Coronary artery (tissue), 2 donors: ENCODE results near the gene GRK6.
A peak's percentile ranks its signal among the peaks of the same experiment; 100 is the strongest.

Experiments used
- DNase-seq: peaks from one replicate; pipeline ENCODE4 v3.0.0-alpha.2; 2017; ENCODE audit warnings: low spot score
- H3K27ac ChIP-seq, 2 donors: fragments of 200-600 bp; sonication (generic); one replicate each; pipeline ENCODE4 v1.5.1; 2016 to 2019
- H3K4me3 ChIP-seq: fragments of 200-600 bp; sonication (generic); 2 replicates; pipeline ENCODE4 v1.5.1; 2016; ENCODE audit warnings: mild to moderate bottlenecking, moderate library complexity
- TF ChIP-seq, protein P1 (sequence below): fragments of 200-600 bp; sonication (generic); IDR thresholded peaks from one replicate; pipeline ENCODE4 v1.5.1; 2019; ENCODE audit warnings: antibody characterized with exemption

Gene GRK6

DNA sequence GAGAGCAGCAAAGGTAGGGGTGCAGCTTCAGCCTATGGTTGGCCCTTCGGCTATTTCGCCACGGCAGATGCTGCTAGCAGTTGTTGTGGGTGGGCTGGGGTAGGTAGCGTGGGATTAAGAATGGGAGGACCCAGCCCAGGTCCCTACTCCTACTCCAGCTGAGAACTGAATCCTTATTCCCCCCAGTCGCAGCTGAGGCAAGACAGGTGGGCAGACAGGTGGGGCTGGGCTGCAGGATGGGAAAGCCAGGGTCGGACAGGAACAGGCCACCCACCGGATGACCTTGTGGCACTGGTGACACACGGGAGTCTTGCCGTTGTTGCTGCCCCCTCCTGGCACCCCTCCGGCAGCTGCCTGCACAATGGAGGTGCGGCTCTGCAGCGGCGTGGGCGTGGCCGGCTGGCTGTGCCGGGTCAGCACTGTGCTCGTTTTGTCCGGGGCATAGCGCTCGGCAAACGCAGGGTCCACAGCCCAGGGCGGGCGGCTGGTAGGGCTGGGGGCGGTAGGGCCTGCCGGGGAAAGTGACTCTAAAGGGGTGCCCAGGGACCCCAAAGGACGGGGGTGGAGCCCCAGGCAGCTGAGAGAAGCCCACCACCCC, 62.7 kb downstream of the GRK6 start:
- TF ChIP-seq, protein P1, sequence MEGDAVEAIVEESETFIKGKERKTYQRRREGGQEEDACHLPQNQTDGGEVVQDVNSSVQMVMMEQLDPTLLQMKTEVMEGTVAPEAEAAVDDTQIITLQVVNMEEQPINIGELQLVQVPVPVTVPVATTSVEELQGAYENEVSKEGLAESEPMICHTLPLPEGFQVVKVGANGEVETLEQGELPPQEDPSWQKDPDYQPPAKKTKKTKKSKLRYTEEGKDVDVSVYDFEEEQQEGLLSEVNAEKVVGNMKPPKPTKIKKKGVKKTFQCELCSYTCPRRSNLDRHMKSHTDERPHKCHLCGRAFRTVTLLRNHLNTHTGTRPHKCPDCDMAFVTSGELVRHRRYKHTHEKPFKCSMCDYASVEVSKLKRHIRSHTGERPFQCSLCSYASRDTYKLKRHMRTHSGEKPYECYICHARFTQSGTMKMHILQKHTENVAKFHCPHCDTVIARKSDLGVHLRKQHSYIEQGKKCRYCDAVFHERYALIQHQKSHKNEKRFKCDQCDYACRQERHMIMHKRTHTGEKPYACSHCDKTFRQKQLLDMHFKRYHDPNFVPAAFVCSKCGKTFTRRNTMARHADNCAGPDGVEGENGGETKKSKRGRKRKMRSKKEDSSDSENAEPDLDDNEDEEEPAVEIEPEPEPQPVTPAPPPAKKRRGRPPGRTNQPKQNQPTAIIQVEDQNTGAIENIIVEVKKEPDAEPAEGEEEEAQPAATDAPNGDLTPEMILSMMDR, result no peak
- no peak for DNase-seq
- Histone ChIP-seq H3K27ac (peak overlapping the region; percentile 5 to 100), H3K4me3 (peak overlapping the region; percentile 20)

DNA sequence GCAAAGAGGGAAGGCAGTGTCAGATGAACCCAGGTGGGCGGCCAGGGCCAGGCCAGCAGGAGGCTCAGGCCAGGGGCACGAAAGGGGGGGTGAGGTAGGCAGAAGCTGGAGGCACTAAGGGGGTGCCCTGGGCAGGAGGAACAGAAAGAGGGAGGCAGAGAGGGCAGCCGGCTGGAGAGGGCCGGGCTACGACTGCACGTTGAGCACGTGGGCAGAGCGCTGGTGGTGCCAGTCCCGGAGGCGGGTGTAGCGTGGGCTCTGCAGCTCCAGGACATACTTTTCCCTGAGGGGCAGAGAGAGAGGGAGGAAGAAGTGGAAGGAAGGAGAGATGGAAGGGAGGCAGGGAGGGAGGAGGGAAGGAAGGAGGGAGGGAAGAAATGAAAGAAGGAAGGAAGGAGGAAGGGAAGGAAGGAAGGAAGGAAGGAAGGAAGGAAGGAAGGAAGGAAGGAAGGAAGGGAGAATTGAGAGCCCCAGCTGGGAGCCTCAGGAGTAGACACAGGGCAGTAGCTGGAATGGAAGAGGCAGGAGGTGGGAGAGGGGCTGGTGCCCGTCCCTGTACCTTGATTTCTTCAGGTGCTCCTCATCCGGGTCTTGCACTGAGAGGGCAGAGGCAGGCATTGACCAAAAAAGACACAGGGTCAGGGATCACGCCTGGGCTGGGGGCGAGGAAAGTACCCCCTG, 64.0 kb downstream of the GRK6 start:
- TF ChIP-seq, protein P1, result no peak
- no peak for DNase-seq
- Histone ChIP-seq H3K27ac (peak overlapping the region; percentile 91 to 100), H3K4me3 (peak overlapping the region; percentile 98)

DNA sequence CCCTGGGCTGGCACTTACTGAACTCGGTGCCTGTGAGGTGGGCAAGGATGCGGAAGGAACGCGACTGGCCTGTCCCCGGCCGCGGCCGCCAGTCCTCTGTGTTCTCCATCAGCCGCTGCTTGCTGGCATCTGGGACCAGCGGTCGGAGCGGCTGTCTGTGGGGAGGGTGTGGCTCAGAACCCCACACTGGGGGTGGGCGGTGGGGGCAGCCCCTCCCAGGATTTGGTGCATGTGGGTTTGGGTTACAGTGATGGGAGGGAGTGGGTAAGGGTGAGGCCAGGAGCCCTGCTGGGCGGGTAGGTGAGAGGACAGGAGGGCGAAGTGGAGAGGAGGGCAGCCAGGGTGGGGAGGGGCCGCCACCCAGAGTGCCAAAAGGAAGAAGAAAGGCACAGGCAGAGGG, 64.5 kb downstream of the GRK6 start:
- no peak for DNase-seq
- Histone ChIP-seq H3K4me3 (peak overlapping the region; percentile 98), H3K27ac (peak overlapping the region; percentile 91 to 100)
- TF ChIP-seq, protein P1, result no peak

DNA sequence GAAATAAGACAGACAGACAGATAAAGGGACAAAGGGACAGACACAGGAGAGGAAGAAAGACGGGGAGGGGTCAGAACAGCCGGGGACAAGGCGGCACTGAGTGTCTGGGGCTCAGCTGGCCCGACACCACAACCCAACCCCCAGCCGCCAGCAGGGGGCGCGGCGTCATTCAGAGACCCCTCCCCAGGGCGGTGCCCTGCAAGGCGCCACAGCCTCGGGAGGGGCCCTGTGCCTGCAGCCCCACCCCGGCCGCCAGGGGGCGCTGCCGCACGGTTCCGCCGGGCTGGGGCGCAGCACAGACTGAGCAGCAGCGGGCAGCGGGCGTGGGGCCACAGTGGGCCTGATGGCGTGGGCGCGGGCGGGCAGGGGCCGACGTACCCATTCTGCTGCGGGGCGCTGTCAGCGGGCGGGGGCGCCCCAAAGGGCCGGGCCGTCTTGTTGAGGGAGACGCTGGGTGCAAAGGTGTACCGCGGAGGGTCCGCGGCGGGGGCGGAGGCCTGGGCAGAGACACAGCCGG, 65.0 kb downstream of the GRK6 start:
- H3K27ac ChIP-seq, result peak overlapping the region; percentile 91 to 100
- TF ChIP-seq, protein P1, result peak; percentile 82
- H3K4me3 ChIP-seq, result peak overlapping the region; percentile 98
- DNase-seq, result no peak

DNA sequence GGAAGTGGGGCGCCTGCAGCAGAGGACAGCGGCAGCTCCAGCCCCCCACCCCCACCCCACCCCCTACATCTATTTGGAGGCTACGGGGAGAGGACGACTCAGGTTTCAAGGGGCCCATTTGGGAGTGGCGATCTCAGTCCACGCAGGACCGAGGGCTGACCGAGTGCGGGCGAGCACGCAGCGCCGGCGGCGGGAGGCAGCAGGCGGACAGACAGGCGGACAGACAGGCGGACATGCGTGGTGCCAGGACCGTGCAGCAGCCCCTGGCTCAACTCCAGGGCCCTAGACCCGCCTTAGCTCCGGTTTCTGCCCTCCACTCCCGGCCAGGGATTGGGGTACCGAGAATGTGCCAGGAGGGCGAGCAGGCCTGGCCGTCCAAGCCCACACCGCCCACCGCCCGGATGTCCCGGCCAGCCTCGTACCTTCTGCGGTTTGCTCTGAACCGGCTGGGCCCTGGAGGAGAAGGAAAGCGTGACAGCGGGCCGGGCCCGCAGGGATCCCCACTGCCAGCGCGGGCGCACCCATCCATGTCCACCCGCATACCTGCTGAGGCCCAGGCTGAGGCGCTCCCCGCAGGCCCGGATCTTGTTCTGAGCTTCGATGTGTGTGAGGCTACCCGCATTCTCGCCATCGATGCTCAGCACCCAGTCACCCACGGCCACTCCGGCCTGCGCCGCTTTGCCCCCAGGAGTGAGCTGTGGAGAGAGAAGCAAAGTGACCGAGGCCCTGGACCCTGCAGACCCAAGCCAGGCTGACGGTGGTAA, 65.7 kb downstream of the GRK6 start:
- TF ChIP-seq, protein P1, result no peak
- DNase-seq, result no peak
- peak overlapping the region; percentile 98 for H3K4me3 ChIP-seq
- peak overlapping the region; percentile 91 to 100 for H3K27ac ChIP-seq
